ENCODE results near the gene PUM1. TPM values are rescaled to one million over a fixed set of nuclear protein-coding genes. Genes with fewer than 3 reads are reported as not detected.
A peak's percentile ranks its signal among the peaks of the same experiment; 100 is the strongest.

PUM1 gene
- total and polyA plus RNA-seq, 4 donors: 24.7 to 125 (median 66.9) TPM

DNA sequence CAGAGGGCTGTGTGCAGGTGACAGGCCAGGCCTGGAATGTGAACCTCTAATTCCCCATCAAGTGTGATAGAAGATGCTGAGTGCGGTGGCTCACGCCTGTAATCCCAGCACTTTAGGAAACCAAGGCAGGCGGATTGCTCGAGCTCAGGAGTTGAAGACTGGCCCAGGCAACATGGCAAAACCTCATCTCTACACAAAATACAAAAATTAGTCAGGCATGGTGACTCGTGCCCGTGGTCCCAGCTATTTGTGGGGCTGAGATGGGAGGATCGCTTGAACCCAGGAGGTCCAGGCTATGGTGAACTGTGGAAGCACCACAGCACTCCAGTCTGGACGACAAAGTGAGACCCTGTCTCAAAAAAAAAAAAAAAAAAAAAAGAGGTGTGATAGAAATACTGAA lies 40.1 kb upstream of the PUM1 start:
- TF ChIP-seq, protein P1, sequence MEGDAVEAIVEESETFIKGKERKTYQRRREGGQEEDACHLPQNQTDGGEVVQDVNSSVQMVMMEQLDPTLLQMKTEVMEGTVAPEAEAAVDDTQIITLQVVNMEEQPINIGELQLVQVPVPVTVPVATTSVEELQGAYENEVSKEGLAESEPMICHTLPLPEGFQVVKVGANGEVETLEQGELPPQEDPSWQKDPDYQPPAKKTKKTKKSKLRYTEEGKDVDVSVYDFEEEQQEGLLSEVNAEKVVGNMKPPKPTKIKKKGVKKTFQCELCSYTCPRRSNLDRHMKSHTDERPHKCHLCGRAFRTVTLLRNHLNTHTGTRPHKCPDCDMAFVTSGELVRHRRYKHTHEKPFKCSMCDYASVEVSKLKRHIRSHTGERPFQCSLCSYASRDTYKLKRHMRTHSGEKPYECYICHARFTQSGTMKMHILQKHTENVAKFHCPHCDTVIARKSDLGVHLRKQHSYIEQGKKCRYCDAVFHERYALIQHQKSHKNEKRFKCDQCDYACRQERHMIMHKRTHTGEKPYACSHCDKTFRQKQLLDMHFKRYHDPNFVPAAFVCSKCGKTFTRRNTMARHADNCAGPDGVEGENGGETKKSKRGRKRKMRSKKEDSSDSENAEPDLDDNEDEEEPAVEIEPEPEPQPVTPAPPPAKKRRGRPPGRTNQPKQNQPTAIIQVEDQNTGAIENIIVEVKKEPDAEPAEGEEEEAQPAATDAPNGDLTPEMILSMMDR (IDR thresholded peaks at IDR 0.05; ENCODE audit: control extremely low read depth, extremely low read depth): no peak
- Histone ChIP-seq H3K36me3 (ENCODE audit: control insufficient read depth in 4 of 4, insufficient read depth in 4 of 4, low read length in 4 of 4) (no peaks in the 10 kb centered on the region), H3K9ac (ENCODE audit: insufficient read depth in 1 of 2, low read length in 2 of 2) (no peak overlapping the region), H3K27me3 (ENCODE audit: control insufficient read depth in 3 of 3, insufficient read depth in 3 of 3, low read length in 2 of 3) (no peaks in the 10 kb centered on the region), H3K4me3 (no peak overlapping the region), H3K9me3 (ENCODE audit: control insufficient read depth in 4 of 4, insufficient read depth in 3 of 4, low read length in 3 of 4) (peaks cover 0 to 2% (median 0%) of the 10 kb centered on the region in 4 donors), H3K27ac (ENCODE audit: low read depth in 1 of 2, low read length in 1 of 2) (no peak overlapping the region), H3K4me1 (ENCODE audit: control insufficient read depth in 5 of 5, insufficient read depth in 5 of 5, low read length in 5 of 5) (peaks cover 0 to 8% (median 0%) of the 10 kb centered on the region in 5 donors)
- 91 to 98% methylated on average over 8 of the region's 8 CpGs for WGBS, 2 donors
- DNase-seq (no peak), ATAC-seq (ENCODE audit: insufficient read depth, low FRiP score) (no peak)

DNA sequence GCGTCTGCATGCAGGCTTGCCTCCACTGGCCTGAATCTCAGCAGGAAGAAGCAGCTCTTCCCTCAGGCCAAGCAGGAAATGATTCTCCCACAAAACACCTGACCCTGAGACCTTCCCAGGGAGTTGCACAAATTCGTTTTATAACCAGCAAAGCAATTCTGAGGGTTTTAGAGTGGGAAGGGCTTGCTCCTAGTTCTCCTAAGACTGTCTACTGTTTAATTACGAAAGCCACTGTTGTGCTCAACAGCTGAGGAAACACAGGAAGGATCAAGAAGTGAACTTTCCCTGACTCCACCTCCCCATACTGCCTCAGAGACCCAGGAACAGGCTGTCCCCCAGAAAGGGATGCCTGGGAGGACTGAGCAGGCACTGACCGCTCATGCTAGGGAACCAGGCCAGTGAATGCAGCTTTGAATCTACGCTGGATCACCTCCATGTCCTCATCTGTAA lies 37.0 kb upstream of the PUM1 start:
- TF ChIP-seq, protein P1 (IDR thresholded peaks at IDR 0.05; ENCODE audit: control extremely low read depth, extremely low read depth): no peak
- Histone ChIP-seq H3K27me3 (ENCODE audit: control insufficient read depth in 3 of 3, insufficient read depth in 3 of 3, low read length in 2 of 3) (no peaks in the 10 kb centered on the region), H3K9me3 (ENCODE audit: control insufficient read depth in 4 of 4, insufficient read depth in 3 of 4, low read length in 3 of 4) (no peaks in the 10 kb centered on the region), H3K9ac (ENCODE audit: insufficient read depth in 1 of 2, low read length in 2 of 2) (no peak overlapping the region), H3K4me1 (ENCODE audit: control insufficient read depth in 5 of 5, insufficient read depth in 5 of 5, low read length in 5 of 5) (peaks cover 0 to 9% (median 0%) of the 10 kb centered on the region in 5 donors), H3K36me3 (ENCODE audit: control insufficient read depth in 4 of 4, insufficient read depth in 4 of 4, low read length in 4 of 4) (no peaks in the 10 kb centered on the region), H3K4me3 (no peak overlapping the region), H3K27ac (ENCODE audit: low read depth in 1 of 2, low read length in 1 of 2) (peak overlapping the region in 1 of 2 donors; percentile 56)
- WGBS, 2 donors: 45 to 57% methylated on average over 5 of the region's 5 CpGs
- ATAC-seq (ENCODE audit: insufficient read depth, low FRiP score): no peak
- DNase-seq: no peak

DNA sequence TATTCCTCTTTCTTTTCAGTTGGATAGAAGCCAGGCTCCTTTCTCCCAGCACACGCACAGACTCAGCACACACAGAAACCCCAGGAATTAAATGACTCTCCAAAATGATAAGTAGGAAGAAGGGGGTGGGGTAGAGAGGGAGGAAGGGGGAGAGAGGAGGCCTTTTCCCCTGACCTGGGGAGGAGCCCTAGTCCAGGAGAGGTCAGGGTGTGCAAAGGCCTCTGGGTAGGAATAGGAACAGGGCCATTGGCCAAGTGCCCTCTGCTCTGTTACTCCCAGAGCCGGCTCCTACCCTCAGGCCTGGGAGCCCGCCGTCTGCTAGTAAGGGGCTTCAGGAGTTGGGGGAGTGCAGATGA lies 35.6 kb upstream of the PUM1 start:
- Histone ChIP-seq H3K4me3 (no peak overlapping the region), H3K9me3 (ENCODE audit: control insufficient read depth in 4 of 4, insufficient read depth in 3 of 4, low read length in 3 of 4) (no peaks in the 10 kb centered on the region), H3K4me1 (ENCODE audit: control insufficient read depth in 5 of 5, insufficient read depth in 5 of 5, low read length in 5 of 5) (peaks cover 0 to 9% (median 0%) of the 10 kb centered on the region in 5 donors), H3K27me3 (ENCODE audit: control insufficient read depth in 3 of 3, insufficient read depth in 3 of 3, low read length in 2 of 3) (no peaks in the 10 kb centered on the region), H3K27ac (ENCODE audit: low read depth in 1 of 2, low read length in 1 of 2) (no peak overlapping the region), H3K36me3 (ENCODE audit: control insufficient read depth in 4 of 4, insufficient read depth in 4 of 4, low read length in 4 of 4) (no peaks in the 10 kb centered on the region), H3K9ac (ENCODE audit: insufficient read depth in 1 of 2, low read length in 2 of 2) (no peak overlapping the region)
- ATAC-seq (ENCODE audit: insufficient read depth, low FRiP score) (no peak), DNase-seq (peak; percentile 30 to 75 (median 52))
- TF ChIP-seq, protein P1 (IDR thresholded peaks at IDR 0.05; ENCODE audit: control extremely low read depth, extremely low read depth): no peak
- 55 to 68% methylated on average over 4 of the region's 4 CpGs for WGBS, 2 donors

Data from lung (tissue), 12 donors.